H1 (cell line): ENCODE data around the gene ARF6. TPM values are rescaled to one million over a fixed set of nuclear protein-coding genes. Genes with fewer than 3 reads are reported as not detected.

ENCODE experiments used
- CTCF ChIA-PET: fragments of 300-600 bp; sonication (Branson Sonifier 250); formaldehyde crosslinking; loops from one replicate; lab custom pipeline; 2021; ENCODE audit not compliant: partially characterized antibody; lab: Charles Lee
- POLR2A ChIA-PET: fragments of 300-600 bp; sonication (Branson Sonifier 250); formaldehyde crosslinking; loops from one replicate; lab custom pipeline; 2021; ENCODE audit warnings: inconsistent platforms; ENCODE audit not compliant: partially characterized antibody; lab: Charles Lee
- DNase-seq, 2 experiments: peaks; one replicate each; pipeline versions ENCODE4 v3.0.0 to v3.0.0-alpha.2; 2010 to 2022; ENCODE audit warnings: low spot score in 2 of 2, low read depth in 1 of 2, mixed read lengths in 1 of 2
- FAIRE-seq: peaks from 2 replicates; lab custom pipeline; 2011; peaks lifted over from hg19 to GRCh38; lab: Jason Lieb, UNC
- H2AFZ ChIP-seq: 2 replicates; pipeline ENCODE4 v1.8.1; 2012; ENCODE audit warnings: low read length, inconsistent platforms
- H2AK5ac ChIP-seq: 2 replicates; pipeline ENCODE4 v1.6.1; 2013; ENCODE audit warnings: low read depth, low read length
- H2BK120ac ChIP-seq: replicated peaks from 2 replicates; pipeline ENCODE3; 2013; ENCODE audit warnings: low read depth, low read length, inconsistent platforms
- H2BK12ac ChIP-seq: 2 replicates; pipeline ENCODE4 v1.6.1; 2013; ENCODE audit warnings: low read depth, low read length
- H2BK15ac ChIP-seq: 2 replicates; pipeline ENCODE4 v1.6.1; 2013; ENCODE audit warnings: low read length
- H2BK20ac ChIP-seq: 2 replicates; pipeline ENCODE4 v1.6.1; 2013; ENCODE audit warnings: low read length
- H2BK5ac ChIP-seq: 2 replicates; pipeline ENCODE4 v1.6.1; 2013; ENCODE audit warnings: low read depth, low read length
- H3K14ac ChIP-seq: 2 replicates; pipeline ENCODE4 v1.6.1; 2013; ENCODE audit warnings: inconsistent platforms; ENCODE audit not compliant: insufficient read length
- H3K18ac ChIP-seq: 2 replicates; pipeline ENCODE4 v1.6.1; 2013; ENCODE audit warnings: low read length; ENCODE audit errors: extremely low read depth
- H3K23ac ChIP-seq: 2 replicates; pipeline ENCODE4 v1.6.1; 2013; ENCODE audit warnings: inconsistent platforms; ENCODE audit not compliant: insufficient read length
- H3K23me2 ChIP-seq: 2 replicates; pipeline ENCODE4 v1.6.1; 2013; ENCODE audit warnings: low read depth, low read length
- H3K27ac ChIP-seq: 2 replicates; pipeline ENCODE4 v1.6.1; 2011; ENCODE audit warnings: low read depth, low read length, inconsistent platforms
- H3K27me3 ChIP-seq, 4 experiments: replicated peaks in 1 of 4; 1 replicate in 1 of 4; 2 replicates in 3 of 4; pipeline versions ENCODE4 v1.6.1 to v1.8.1; 2011 to 2013; ENCODE audit warnings: low read length in 3 of 4, mild to moderate bottlenecking in 3 of 4, inconsistent platforms in 2 of 4, mixed read lengths in 2 of 4, moderate library complexity in 1 of 4; ENCODE audit not compliant: control insufficient read depth in 3 of 4, insufficient read depth in 3 of 4; ENCODE audit errors: extremely low read depth in 1 of 4
- H3K36me3 ChIP-seq, 4 experiments: 2 replicates each; pipeline versions ENCODE4 v1.6.1 to v1.8.1; 2011 to 2013; ENCODE audit warnings: mild to moderate bottlenecking in 4 of 4, low read length in 3 of 4, moderate library complexity in 2 of 4, control low read depth in 1 of 4, inconsistent platforms in 1 of 4; ENCODE audit not compliant: insufficient read depth in 4 of 4, control insufficient read depth in 2 of 4
- H3K4ac ChIP-seq: replicated peaks from 2 replicates; pipeline ENCODE3; 2013; ENCODE audit warnings: low read length, low read depth, mixed read lengths, inconsistent platforms; ENCODE audit not compliant: insufficient read length
- H3K4me1 ChIP-seq, 4 experiments: replicated peaks in 1 of 4; 1 replicate in 1 of 4; 2 replicates in 3 of 4; pipeline versions ENCODE4 v1.6.1 to v1.8.1; 2011 to 2013; ENCODE audit warnings: low read length in 3 of 4, inconsistent platforms in 2 of 4, mixed read lengths in 1 of 4; ENCODE audit not compliant: insufficient read depth in 4 of 4, control insufficient read depth in 3 of 4
- H3K4me2 ChIP-seq, 2 experiments: 2 replicates each; pipeline versions ENCODE4 v1.6.1 to v1.8.1; 2011 to 2013; ENCODE audit warnings: low read depth in 2 of 2, low read length in 2 of 2, control low read depth in 1 of 2, inconsistent platforms in 1 of 2, mild to moderate bottlenecking in 1 of 2; ENCODE audit not compliant: insufficient read depth in 1 of 2
- H3K4me3 ChIP-seq, 4 experiments: fragments of 200-600, 300-600 bp in 1 of 4; sonication (generic), shearing (Covaris generic), sonication (Bioruptor Twin) in 1 of 4; 2 replicates each; pipeline versions ENCODE4 v1.5.1 to v1.8.1; 2011 to 2016; ENCODE audit warnings: low read length in 4 of 4, low read depth in 3 of 4, control low read depth in 2 of 4, inconsistent platforms in 2 of 4, mild to moderate bottlenecking in 2 of 4, mixed read lengths in 1 of 4, moderate library complexity in 1 of 4; ENCODE audit not compliant: insufficient read depth in 2 of 4; ENCODE audit errors: extremely low read depth in 1 of 4
- H3K56ac ChIP-seq: replicated peaks from 2 replicates; pipeline ENCODE3; 2013; ENCODE audit warnings: low read depth, mild to moderate bottlenecking, mixed read lengths, low read length, inconsistent platforms; ENCODE audit not compliant: insufficient read length
- H3K79me1 ChIP-seq: 2 replicates; pipeline ENCODE4 v1.6.1; 2013; ENCODE audit warnings: low read depth, low read length, control low read depth
- H3K79me2 ChIP-seq, 2 experiments: 2 replicates each; pipeline versions ENCODE4 v1.6.1 to v1.8.1; 2012 to 2013; ENCODE audit warnings: low read length in 2 of 2, mild to moderate bottlenecking in 2 of 2, inconsistent platforms in 1 of 2; ENCODE audit not compliant: insufficient read depth in 2 of 2, control insufficient read depth in 1 of 2
- H3K9ac ChIP-seq, 4 experiments: replicated peaks in 1 of 4; 1 replicate in 1 of 4; 2 replicates in 3 of 4; pipeline versions ENCODE4 v1.6.1 to v1.8.1; 2011 to 2013; ENCODE audit warnings: low read depth in 3 of 4, low read length in 3 of 4, control low read depth in 2 of 4, mild to moderate bottlenecking in 2 of 4, moderate library complexity in 2 of 4, inconsistent platforms in 1 of 4; ENCODE audit errors: extremely low read depth in 1 of 4
- H3K9me3 ChIP-seq, 2 experiments: 2 replicates each; pipeline versions ENCODE4 v1.6.1 to v1.8.1; 2012 to 2013; ENCODE audit warnings: mild to moderate bottlenecking in 2 of 2, moderate library complexity in 2 of 2, control low read depth in 1 of 2, inconsistent platforms in 1 of 2, low read depth in 1 of 2, low read length in 1 of 2, mixed read lengths in 1 of 2; ENCODE audit not compliant: insufficient read depth in 2 of 2
- H4K20me1 ChIP-seq, 2 experiments: replicated peaks in 1 of 2; 2 replicates each; pipeline versions ENCODE3 to v1.8.1; 2011 to 2013; ENCODE audit warnings: inconsistent platforms in 2 of 2, low read length in 2 of 2, mild to moderate bottlenecking in 1 of 2; ENCODE audit not compliant: insufficient read depth in 2 of 2, control insufficient read depth in 1 of 2
- H4K5ac ChIP-seq: 2 replicates; pipeline ENCODE4 v1.6.1; 2013; ENCODE audit warnings: low read length, low read depth, mixed read lengths, inconsistent platforms; ENCODE audit not compliant: insufficient read length
- H4K8ac ChIP-seq: 2 replicates; pipeline ENCODE4 v1.8.0; 2013; ENCODE audit warnings: mild to moderate bottlenecking, moderate library complexity, low read length, inconsistent platforms; ENCODE audit not compliant: insufficient read depth; ENCODE audit errors: extremely low read depth
- H4K91ac ChIP-seq: replicated peaks from 2 replicates; pipeline ENCODE3; 2013; ENCODE audit warnings: low read length, mixed read lengths, inconsistent platforms; ENCODE audit not compliant: insufficient read length
- BACH1 ChIP-seq: IDR thresholded peaks from 2 replicates; pipeline ENCODE4 v1.6.1; 2012; ENCODE audit warnings: low read length, improper control_type of control experiment
- CBX5 ChIP-seq: fragments of 300-800, 300-1000 bp; sonication (generic); IDR thresholded peaks from 2 replicates; pipeline ENCODE4 v1.7.1; 2016; ENCODE audit warnings: antibody characterized with exemption, low read length, low read depth
- CREB1 ChIP-seq: IDR thresholded peaks from 2 replicates; pipeline ENCODE4 v1.6.1; 2012; ENCODE audit warnings: inconsistent platforms
- GABPA ChIP-seq: IDR thresholded peaks from 2 replicates; pipeline ENCODE4 v1.6.1; 2011; ENCODE audit warnings: mild to moderate bottlenecking, low read length, moderate library complexity, borderline replicate concordance; ENCODE audit not compliant: insufficient read depth
- GTF2F1 ChIP-seq: IDR thresholded peaks from 2 replicates; pipeline ENCODE4 v1.6.1; 2012; ENCODE audit warnings: low read depth, low read length, improper control_type of control experiment, borderline replicate concordance
- JUN ChIP-seq: IDR thresholded peaks from 2 replicates; pipeline ENCODE4 v1.6.1; 2011; ENCODE audit warnings: low read depth, mild to moderate bottlenecking, improper control_type of control experiment, low read length
- JUND ChIP-seq: IDR thresholded peaks from 2 replicates; pipeline ENCODE4 v1.6.1; 2011; ENCODE audit warnings: mild to moderate bottlenecking, improper control_type of control experiment, low read length
- POU5F1 ChIP-seq: IDR thresholded peaks from 2 replicates; pipeline ENCODE4 v1.6.1; 2011; ENCODE audit warnings: low read depth, mild to moderate bottlenecking, low read length, moderate library complexity
- SIX5 ChIP-seq: IDR thresholded peaks from 2 replicates; pipeline ENCODE4 v1.6.1; 2011; ENCODE audit warnings: mild to moderate bottlenecking, low read depth, low read length
- SP1 ChIP-seq: IDR thresholded peaks from 2 replicates; pipeline ENCODE4 v1.6.1; 2011; ENCODE audit warnings: low read depth, low read length
- SP4 ChIP-seq: IDR thresholded peaks from 2 replicates; pipeline ENCODE4 v1.6.1; 2012; ENCODE audit warnings: low read length, inconsistent platforms
- TAF1 ChIP-seq: IDR thresholded peaks from 2 replicates; pipeline ENCODE4 v1.6.1; 2011; ENCODE audit warnings: mild to moderate bottlenecking, low read depth, low read length
- TAF7 ChIP-seq: optimal IDR thresholded peaks from 2 replicates; pipeline ENCODE3; 2011; ENCODE audit warnings: low read depth, mild to moderate bottlenecking, inconsistent platforms, low read length, moderate library complexity, borderline replicate concordance
- TBP ChIP-seq: IDR thresholded peaks from 2 replicates; pipeline ENCODE4 v1.6.1; 2011; ENCODE audit warnings: low read depth, low read length, improper control_type of control experiment
- WGBS, 2 experiments: shearing (Covaris generic) in 1 of 2; methylation state at CpG; one replicate each; pipeline versions ENCODE4 v1.1.6 to v1.1.7; 2013 to 2015; ENCODE audit warnings: low lambda C conversion rate in 2 of 2, mixed read lengths in 2 of 2, inconsistent platforms in 1 of 2, low coverage in 1 of 2, missing lambda C conversion rate in 1 of 2; ENCODE audit not compliant: insufficient replicate concordance in 2 of 2, insufficient coverage in 1 of 2, insufficient read length in 1 of 2; ENCODE audit errors: extremely low coverage in 1 of 2, missing lambda C conversion rate in 1 of 2; 5-methylcytosine and 5-hydroxymethylcytosine counted together
- polyA plus RNA-seq, 7 experiments: library from polyadenylated mRNA; depleted of rRNA in 3 of 7; stranded (reverse) in 5 of 7; unstranded in 2 of 7; fragments of >200 nt in 5 of 7; fragments of 200-250 nt in 2 of 7; gene quantifications; 1 replicate in 5 of 7; 2 replicates in 1 of 7; 4 replicates in 1 of 7; pipeline versions ENCODE4 v1.2.1 to v1.2.3, GENCODE V29; 2011 to 2013; ENCODE audit warnings: missing spikeins in 2 of 7, mixed read lengths in 2 of 7
- total RNA-seq: library from RNA; stranded (reverse); fragmentation: NEBNext Ultra II Directional; extraction: Animal tissue kit (Norgen Biotek cat#: 25700); gene quantifications from 2 replicates; pipeline ENCODE4 v1.2.1, GENCODE V29; 2021
- TF ChIP-seq, protein P1 (sequence below): IDR thresholded peaks from 2 replicates; pipeline ENCODE4 v1.6.1; 2011; ENCODE audit warnings: low read length, improper control_type of control experiment

ARF6 gene
- total and polyA plus RNA-seq, 2 of the 8 experiments (the other 6 are each of a cell fraction or from before 2014, with no cell fraction given): 17.2 to 56.7 TPM

DNA sequence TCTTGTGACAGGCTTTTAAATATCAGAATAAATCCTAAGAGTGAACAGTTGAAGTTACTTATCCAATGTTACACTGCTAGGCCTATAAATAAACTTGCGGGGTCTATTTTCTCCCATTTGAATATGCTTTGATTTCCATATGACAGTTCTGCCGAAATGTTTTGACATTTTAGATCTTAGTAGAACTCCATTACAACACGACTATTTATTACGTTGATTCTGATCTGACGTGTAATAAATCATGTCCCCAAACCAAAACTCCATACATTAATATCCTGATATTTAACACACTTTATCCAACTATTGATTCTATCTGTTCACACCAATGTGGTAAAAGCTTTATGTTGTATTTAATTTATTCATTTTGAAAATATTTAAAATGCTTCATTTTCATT lies 24.2 kb upstream of the ARF6 start:
- Histone ChIP-seq H3K14ac (no peak overlapping the region), H2AFZ (peak overlapping the region; percentile 54; the same call in 1 of the 2 replicates), H3K4me1 (peaks cover 0 to 3% (median 0%) of the 10 kb centered on the region in 4 experiments; a peak in 2 of 7 replicates), H2BK5ac (no peak overlapping the region), H3K18ac (no peak overlapping the region), H2BK20ac (no peak overlapping the region), H3K23ac (no peak overlapping the region), H3K4me3 (peak overlapping the region; percentile 38 to 70 (median 57); a peak in 7 of 8 replicates), H3K23me2 (peaks cover 3% of the 10 kb centered on the region; the same call in 1 of the 2 replicates), H3K4me2 (peak overlapping the region; percentile 74 to 90; a peak in 3 of 4 replicates), H2BK120ac (no peak overlapping the region), H4K20me1 (no peaks in the 10 kb centered on the region), H4K91ac (no peak overlapping the region), H4K8ac (no peak overlapping the region), H2AK5ac (no peak overlapping the region), H3K9me3 (no peaks in the 10 kb centered on the region), H3K36me3 (no peaks in the 10 kb centered on the region), H3K4ac (no peak overlapping the region), H2BK15ac (no peak overlapping the region), H3K9ac (no peak overlapping the region), H3K27ac (no peak overlapping the region), H3K27me3 (no peaks in the 10 kb centered on the region), H3K79me2 (no peaks in the 10 kb centered on the region), H3K79me1 (no peaks in the 10 kb centered on the region), H3K56ac (no peak overlapping the region), H2BK12ac (no peak overlapping the region), H4K5ac (no peak overlapping the region)
- CTCF ChIA-PET: interaction anchor here (0.7 to 4.4 kb wide), 5 partner anchors 11 to 236 kb away, joined by 3 to 27 read pairs (median 3); partner anchors contain the start of gene NEMF
- no peak for FAIRE-seq
- DNase-seq: no peak
- WGBS, 2 experiments: 85% methylated on average over 5 of the region's 5 CpGs; no CpG with 5 or more reads in 1 of the 2 experiments
- POLR2A ChIA-PET: interaction anchor here (1.0 to 1.9 kb wide), 5 partner anchors 9 to 238 kb away, joined by 4 to 8 read pairs (median 5); partner anchors contain the start of gene ARF6
- TF ChIP-seq CBX5 (no peak), JUN (no peak), SIX5 (no peak), POU5F1 (no peak), CREB1 (no peak), TAF7 (no peak), BACH1 (no peak), GTF2F1 (no peak), TAF1 (no peak), GABPA (no peak), JUND (no peak), TBP (no peak), SP1 (no peak), SP4 (no peak)
- TF ChIP-seq, protein P1, sequence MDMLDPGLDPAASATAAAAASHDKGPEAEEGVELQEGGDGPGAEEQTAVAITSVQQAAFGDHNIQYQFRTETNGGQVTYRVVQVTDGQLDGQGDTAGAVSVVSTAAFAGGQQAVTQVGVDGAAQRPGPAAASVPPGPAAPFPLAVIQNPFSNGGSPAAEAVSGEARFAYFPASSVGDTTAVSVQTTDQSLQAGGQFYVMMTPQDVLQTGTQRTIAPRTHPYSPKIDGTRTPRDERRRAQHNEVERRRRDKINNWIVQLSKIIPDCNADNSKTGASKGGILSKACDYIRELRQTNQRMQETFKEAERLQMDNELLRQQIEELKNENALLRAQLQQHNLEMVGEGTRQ: no peak
